HepG2 (cell line): ENCODE results near the gene TBC1D5.

Experiments used
- CEBPB ChIP-seq: IDR thresholded peaks from 2 replicates; pipeline ENCODE4 v1.6.1; 2011; ENCODE audit warnings: low read depth, low read length, improper control_type of control experiment, borderline replicate concordance
- PLRG1 ChIP-seq: fragments of 450-650 bp; conservative IDR thresholded peaks from 2 replicates; pipeline ENCODE4 v1.6.1; 2016
- ZFP1 ChIP-seq: IDR thresholded peaks from 2 replicates; pipeline ENCODE4 v1.6.1; 2016
- ZNF747 ChIP-seq: sonication (generic); formaldehyde crosslinking; IDR thresholded peaks from 2 replicates; pipeline ENCODE4 v1.8.1; 2023; ENCODE audit warnings: missing genetic modification reagents, mild to moderate bottlenecking, borderline replicate concordance

GRCh38 chr3:17741621-17742101 lies 770 bp downstream of the TBC1D5 start:
- TF ChIP-seq PLRG1 (no peak), CEBPB (no peak), ZNF747 (CRISPR knock-in tag) (no peak), ZFP1 (CRISPR knock-in tag) (no peak)
